Measurements from ENCODE around the gene MSMP. TPM values are rescaled to one million over a fixed set of nuclear protein-coding genes. Genes with fewer than 3 reads are reported as not detected.

MSMP gene
- total and polyA plus RNA-seq, 9 of the 15 experiments (the other 6 are each of a cell fraction or from before 2014, with no cell fraction given): 0.60 TPM; not detected in 8

DNA sequence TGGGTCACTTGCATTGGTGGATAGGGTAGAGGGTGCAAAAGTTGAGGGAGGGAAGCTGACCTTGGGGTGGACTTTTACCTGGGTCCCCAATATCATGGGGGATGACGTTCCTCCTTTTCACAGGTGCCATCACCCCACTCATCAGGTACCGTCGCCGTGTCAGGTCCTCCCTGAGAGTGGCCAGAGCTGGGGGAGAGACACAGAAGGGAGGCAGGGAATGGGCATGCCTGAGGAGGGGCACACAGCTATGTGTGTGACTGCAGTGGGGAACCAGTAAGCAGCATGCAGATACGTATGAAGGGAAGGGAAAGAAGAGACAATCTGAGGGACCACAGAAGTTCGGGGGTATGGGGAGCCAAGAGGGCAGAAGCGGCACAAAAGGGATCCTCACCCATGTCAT, 15.2 kb downstream of the MSMP start:
- POLR2A ChIA-PET: interaction anchor here (0.9 to 4.8 kb wide), 3 partner anchors 9 to 11 kb away, joined by 3 to 21 read pairs (median 10); no protein-coding TSS in a partner anchor
- 93% methylated on average over 5 of the region's 7 CpGs for WGBS (ENCODE audit: insufficient coverage, low coverage, missing lambda C conversion rate)
- no peak overlapping the region for H3K9ac ChIP-seq (ENCODE audit: insufficient read depth in 1 of 2, low read depth in 2 of 2, low read length in 2 of 2)
- ATAC-seq: no peak
- intact Hi-C loops (cut with micrococcal nuclease): loop anchor here (5.0 to 10.0 kb wide), 2 partner anchors 38 to 76 kb away; partner anchors contain the start of genes HINT2 and SPAG8
- CTCF ChIA-PET (ENCODE audit: low intra/inter-chr PET ratio): no interaction called here
- no peaks in the 10 kb centered on the region for H3K9me3 ChIP-seq (replicated peaks; ENCODE audit: control insufficient read depth, insufficient read depth, low read depth, low read length)
- no TSS peak for BruUV-seq (replicated peaks)
- no peak overlapping the region for H3K4me2 ChIP-seq (ENCODE audit: insufficient read depth, low read length)
- peaks cover 97% of the 10 kb centered on the region for H3K36me3 ChIP-seq (ENCODE audit: control insufficient read depth, insufficient read depth, low read length)
- no peak overlapping the region for H3K4me3 ChIP-seq
- FAIRE-seq: no peak
- DNase-seq (ENCODE audit: extremely low read depth in 1 of 4, low spot score in 3 of 4): no peak
- H3K4me1 ChIP-seq (replicated peaks in 1 of 2; ENCODE audit: control insufficient read depth in 2 of 2, insufficient read depth in 2 of 2, low read length in 2 of 2): peaks cover 2 to 4% of the 10 kb centered on the region in 2 experiments; a peak in 3 of 5 replicates
- TF ChIP-seq SRSF9 (IDR thresholded peaks at IDR 0.05; ENCODE audit: borderline replicate concordance, low read depth, low read length) (no peak), WHSC1 (IDR thresholded peaks at IDR 0.05; ENCODE audit: low read length) (no peak), SPI1 (IDR thresholded peaks at IDR 0.05; ENCODE audit: borderline replicate concordance, low read depth, low read length) (no peak), GABPA (tag; conservative IDR thresholded peaks at IDR 0.05; ENCODE audit: low read depth) (no peak), NCOA1 (IDR thresholded peaks at IDR 0.05; ENCODE audit: low read depth) (no peak), SMAD3 (CRISPR knock-in tag; conservative IDR thresholded peaks at IDR 0.05) (no peak)
- TF ChIP-seq, protein P1, sequence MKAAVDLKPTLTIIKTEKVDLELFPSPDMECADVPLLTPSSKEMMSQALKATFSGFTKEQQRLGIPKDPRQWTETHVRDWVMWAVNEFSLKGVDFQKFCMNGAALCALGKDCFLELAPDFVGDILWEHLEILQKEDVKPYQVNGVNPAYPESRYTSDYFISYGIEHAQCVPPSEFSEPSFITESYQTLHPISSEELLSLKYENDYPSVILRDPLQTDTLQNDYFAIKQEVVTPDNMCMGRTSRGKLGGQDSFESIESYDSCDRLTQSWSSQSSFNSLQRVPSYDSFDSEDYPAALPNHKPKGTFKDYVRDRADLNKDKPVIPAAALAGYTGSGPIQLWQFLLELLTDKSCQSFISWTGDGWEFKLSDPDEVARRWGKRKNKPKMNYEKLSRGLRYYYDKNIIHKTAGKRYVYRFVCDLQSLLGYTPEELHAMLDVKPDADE (conservative IDR thresholded peaks at IDR 0.05; ENCODE audit: control insufficient read depth, low read depth, low read length): no peak
- TF ChIP-seq, protein P2, sequence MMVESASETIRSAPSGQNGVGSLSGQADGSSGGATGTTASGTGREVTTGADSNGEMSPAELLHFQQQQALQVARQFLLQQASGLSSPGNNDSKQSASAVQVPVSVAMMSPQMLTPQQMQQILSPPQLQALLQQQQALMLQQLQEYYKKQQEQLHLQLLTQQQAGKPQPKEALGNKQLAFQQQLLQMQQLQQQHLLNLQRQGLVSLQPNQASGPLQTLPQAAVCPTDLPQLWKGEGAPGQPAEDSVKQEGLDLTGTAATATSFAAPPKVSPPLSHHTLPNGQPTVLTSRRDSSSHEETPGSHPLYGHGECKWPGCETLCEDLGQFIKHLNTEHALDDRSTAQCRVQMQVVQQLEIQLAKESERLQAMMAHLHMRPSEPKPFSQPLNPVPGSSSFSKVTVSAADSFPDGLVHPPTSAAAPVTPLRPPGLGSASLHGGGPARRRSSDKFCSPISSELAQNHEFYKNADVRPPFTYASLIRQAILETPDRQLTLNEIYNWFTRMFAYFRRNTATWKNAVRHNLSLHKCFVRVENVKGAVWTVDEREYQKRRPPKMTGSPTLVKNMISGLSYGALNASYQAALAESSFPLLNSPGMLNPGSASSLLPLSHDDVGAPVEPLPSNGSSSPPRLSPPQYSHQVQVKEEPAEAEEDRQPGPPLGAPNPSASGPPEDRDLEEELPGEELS (CRISPR knock-in tag; IDR thresholded peaks at IDR 0.05; ENCODE audit: borderline replicate concordance): no peak
- H2AFZ ChIP-seq (ENCODE audit: low read depth, low read length): no peak overlapping the region
- H3K9me1 ChIP-seq (ENCODE audit: control insufficient read depth, insufficient read depth, low read length): no peaks in the 10 kb centered on the region
- peaks cover 19% of the 10 kb centered on the region for H3K79me2 ChIP-seq (ENCODE audit: control insufficient read depth, insufficient read depth, low read length)
- H3K27me3 ChIP-seq (ENCODE audit: control insufficient read depth in 2 of 2, insufficient read depth in 2 of 2, low read length in 2 of 2): no peaks in the 10 kb centered on the region
- H3K27ac ChIP-seq (ENCODE audit: extremely low read depth, low read depth, low read length): no peak overlapping the region
- no peaks in the 10 kb centered on the region for H4K20me1 ChIP-seq (replicated peaks; ENCODE audit: control insufficient read depth, insufficient read depth, low read length)
- in situ Hi-C loops (cut with MboI): no loop called here

Measured in K562 (cell line).